GM10266 (cell line): ENCODE measurements around the gene SPINK4.

Experiments used
- DNase-seq: peaks from one replicate; pipeline ENCODE4 v3.0.0; 2012; ENCODE audit errors: extremely low spot score
- CTCF ChIP-seq: IDR thresholded peaks from 2 replicates; pipeline ENCODE4 v1.5.1; 2012; ENCODE audit warnings: mild to moderate bottlenecking, low read depth; ENCODE audit not compliant: control insufficient read depth, insufficient read depth; ENCODE audit errors: missing control alignments

SPINK4 gene

GRCh38 chr9:33241298-33241697, 1.3 kb downstream of the SPINK4 start:
- no peak for TF ChIP-seq CTCF
- no peak for DNase-seq

- DNase-seq: no peak
- no peak for TF ChIP-seq CTCF
These were observed 2.7 kb downstream of the SPINK4 start for GRCh38 chr9:33242609-33243134.

- TF ChIP-seq CTCF: no peak
- no peak for DNase-seq
These were observed 4.3 kb downstream of the SPINK4 start for GRCh38 chr9:33244137-33244784.

- no peak for DNase-seq
- no peak for TF ChIP-seq CTCF
These were observed 5.4 kb downstream of the SPINK4 start for GRCh38 chr9:33245341-33245740.

GRCh38 chr9:33246269-33246860, 6.4 kb downstream of the SPINK4 start:
- DNase-seq: no peak
- no peak for TF ChIP-seq CTCF

- DNase-seq: no peak
- TF ChIP-seq CTCF: no peak
These were observed 8.6 kb downstream of the SPINK4 start for GRCh38 chr9:33248606-33249005.

- DNase-seq: peak; percentile 23
- no peak for TF ChIP-seq CTCF
These were observed 9.2 kb downstream of the SPINK4 start for GRCh38 chr9:33249087-33249658.
